Left ventricle myocardium inferior (tissue), 1 donor: ENCODE results near the gene SLITRK1. TPM values are rescaled to one million over a fixed set of nuclear protein-coding genes. Genes with fewer than 3 reads are reported as not detected.

Experiments
- DNase-seq: peaks from one replicate; pipeline ENCODE4 v3.0.0-alpha.2; 2020
- H3K27ac ChIP-seq: fragments of 200-600 bp; replicated peaks from 2 replicates; pipeline ENCODE4 v1.8.0; 2021
- H3K27me3 ChIP-seq: fragments of 200-600 bp; 2 replicates; pipeline ENCODE4 v1.8.0; 2021; ENCODE audit warnings: low read depth
- H3K36me3 ChIP-seq: fragments of 200-600 bp; 2 replicates; pipeline ENCODE4 v1.8.0; 2021
- H3K4me1 ChIP-seq: fragments of 200-600 bp; 2 replicates; pipeline ENCODE4 v1.8.0; 2021
- H3K4me3 ChIP-seq: fragments of 200-600 bp; 2 replicates; pipeline ENCODE4 v1.8.0; 2021; ENCODE audit warnings: mild to moderate bottlenecking, moderate library complexity
- H3K9me3 ChIP-seq: fragments of 200-600 bp; replicated peaks from 2 replicates; pipeline ENCODE4 v1.8.0; 2021
- intact Hi-C: fragments of 100-400 bp; cut with micrococcal nuclease; formaldehyde crosslinking; loops from one replicate; pipeline ENCODE4 v1.11.0; 2022
- total RNA-seq: library from RNA; stranded (reverse); fragmentation: NEBNext Ultra II Directional; extraction: Animal tissue kit (Norgen Biotek cat#: 25700); gene quantifications from one replicate; pipeline ENCODE4 v1.2.1, GENCODE V29; 2021
- TF ChIP-seq, protein P1 (sequence below): fragments of 200-600 bp; IDR thresholded peaks from 2 replicates; pipeline ENCODE4 v1.8.0; 2021; ENCODE audit warnings: antibody characterized with exemption, mild to moderate bottlenecking, borderline replicate concordance
- donor health status: DM: no; HTN: yes; CAD: no; lungs with severe emphysema.

SLITRK1 gene
- total RNA-seq, 1 donor from 2014 or later: not detected

DNA sequence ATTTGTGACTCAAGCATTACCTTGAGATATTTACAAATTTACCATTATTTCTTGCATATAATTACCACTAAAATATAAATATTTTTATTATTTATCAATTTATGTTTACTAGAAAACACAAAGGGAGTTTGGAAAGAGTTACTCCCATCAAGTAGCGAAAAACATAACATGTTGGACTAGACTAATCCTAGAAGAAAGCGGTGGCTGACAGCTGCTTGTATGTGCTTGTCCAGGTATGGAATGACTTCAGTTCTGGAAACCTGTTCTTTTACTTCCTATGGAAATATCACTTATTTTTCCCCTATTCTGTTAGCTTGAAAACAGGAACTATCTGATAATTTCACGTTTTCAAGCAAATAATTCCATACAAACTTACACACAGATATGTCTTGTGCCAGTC, 28.5 kb downstream of the SLITRK1 start:
- no peak overlapping the region for H3K4me3 ChIP-seq
- TF ChIP-seq, protein P1, sequence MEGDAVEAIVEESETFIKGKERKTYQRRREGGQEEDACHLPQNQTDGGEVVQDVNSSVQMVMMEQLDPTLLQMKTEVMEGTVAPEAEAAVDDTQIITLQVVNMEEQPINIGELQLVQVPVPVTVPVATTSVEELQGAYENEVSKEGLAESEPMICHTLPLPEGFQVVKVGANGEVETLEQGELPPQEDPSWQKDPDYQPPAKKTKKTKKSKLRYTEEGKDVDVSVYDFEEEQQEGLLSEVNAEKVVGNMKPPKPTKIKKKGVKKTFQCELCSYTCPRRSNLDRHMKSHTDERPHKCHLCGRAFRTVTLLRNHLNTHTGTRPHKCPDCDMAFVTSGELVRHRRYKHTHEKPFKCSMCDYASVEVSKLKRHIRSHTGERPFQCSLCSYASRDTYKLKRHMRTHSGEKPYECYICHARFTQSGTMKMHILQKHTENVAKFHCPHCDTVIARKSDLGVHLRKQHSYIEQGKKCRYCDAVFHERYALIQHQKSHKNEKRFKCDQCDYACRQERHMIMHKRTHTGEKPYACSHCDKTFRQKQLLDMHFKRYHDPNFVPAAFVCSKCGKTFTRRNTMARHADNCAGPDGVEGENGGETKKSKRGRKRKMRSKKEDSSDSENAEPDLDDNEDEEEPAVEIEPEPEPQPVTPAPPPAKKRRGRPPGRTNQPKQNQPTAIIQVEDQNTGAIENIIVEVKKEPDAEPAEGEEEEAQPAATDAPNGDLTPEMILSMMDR: no peak

DNA sequence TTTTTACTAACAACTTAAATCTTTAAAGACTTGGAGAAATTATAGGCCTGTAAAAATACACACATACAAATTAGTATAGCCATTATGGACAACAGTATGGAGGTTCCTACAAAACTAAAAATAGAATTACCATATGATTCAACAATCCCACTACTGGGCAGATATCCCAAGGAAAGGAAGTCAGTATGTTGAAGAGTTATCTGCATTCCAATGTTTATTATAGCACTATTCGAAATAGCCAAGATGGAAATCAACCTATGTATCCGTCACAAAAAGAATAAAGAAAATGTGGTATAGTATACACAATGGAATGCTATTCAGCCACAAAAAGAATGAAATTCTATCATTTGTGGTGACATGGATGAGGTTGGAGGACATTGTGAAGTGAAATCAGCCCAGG, 37.2 kb downstream of the SLITRK1 start:
- Histone ChIP-seq H3K27ac (no peak overlapping the region), H3K36me3 (no peaks in the 10 kb centered on the region), H3K27me3 (no peaks in the 10 kb centered on the region), H3K4me1 (no peaks in the 10 kb centered on the region), H3K4me3 (no peak overlapping the region), H3K9me3 (peaks cover 9% of the 10 kb centered on the region)
- TF ChIP-seq, protein P1: no peak
- DNase-seq: no peak
- intact Hi-C loops: no loop called here

More for the DNA sequence above, 28.5 kb downstream of the SLITRK1 start:
- intact Hi-C loops: no loop called here
- Histone ChIP-seq H3K27ac (no peak overlapping the region), H3K36me3 (no peaks in the 10 kb centered on the region), H3K4me1 (no peaks in the 10 kb centered on the region), H3K9me3 (no peaks in the 10 kb centered on the region), H3K27me3 (no peaks in the 10 kb centered on the region)
- DNase-seq: no peak

DNA sequence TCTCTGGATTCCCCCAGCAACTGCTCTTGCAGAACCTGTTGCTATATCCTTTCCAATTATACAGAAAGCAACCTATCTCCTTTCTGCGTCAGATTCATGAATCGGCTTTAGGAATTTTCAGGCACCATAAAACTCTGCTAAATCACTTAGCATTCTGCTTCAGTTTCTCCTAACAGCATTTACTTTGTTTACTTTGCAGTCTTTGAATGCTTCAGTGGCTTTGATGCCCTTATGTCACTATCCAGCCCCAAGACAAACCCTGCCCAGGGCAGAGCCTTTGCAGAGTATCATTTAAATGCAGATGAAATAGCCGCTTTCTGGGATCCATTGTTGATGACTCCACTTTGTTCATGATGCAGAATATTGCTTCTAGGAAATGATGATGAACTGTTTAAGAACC, 43.1 kb downstream of the SLITRK1 start:
- DNase-seq: no peak
- Histone ChIP-seq H3K27me3 (no peaks in the 10 kb centered on the region), H3K9me3 (peaks cover 20% of the 10 kb centered on the region), H3K36me3 (no peaks in the 10 kb centered on the region), H3K27ac (no peak overlapping the region), H3K4me3 (no peak overlapping the region), H3K4me1 (no peaks in the 10 kb centered on the region)
- intact Hi-C loops: no loop called here
- TF ChIP-seq, protein P1: no peak

DNA sequence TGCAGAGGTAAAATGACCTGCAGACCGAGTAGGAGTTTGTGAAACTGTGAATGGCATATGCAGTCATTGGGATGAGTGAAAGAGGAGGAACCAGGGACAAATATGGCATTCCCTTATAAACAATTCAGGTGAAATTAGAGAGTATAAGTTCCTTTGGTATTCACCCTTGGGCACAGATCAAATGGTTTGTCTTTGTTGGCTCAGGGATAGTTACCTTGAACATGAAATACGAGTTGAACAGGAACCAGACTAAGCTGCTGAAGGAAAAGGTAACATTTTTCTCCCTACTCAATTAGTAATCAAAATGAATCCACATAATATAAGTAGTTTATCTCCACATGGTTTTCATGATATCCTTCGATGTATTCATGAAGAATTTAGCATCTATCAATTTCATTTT, 50.5 kb downstream of the SLITRK1 start:
- peaks cover 13% of the 10 kb centered on the region for H3K9me3 ChIP-seq
- H3K4me1 ChIP-seq: no peaks in the 10 kb centered on the region
- H3K4me3 ChIP-seq: no peak overlapping the region
- H3K27ac ChIP-seq: no peak overlapping the region
- intact Hi-C loops: no loop called here
- TF ChIP-seq, protein P1: no peak
- no peaks in the 10 kb centered on the region for H3K36me3 ChIP-seq
- no peaks in the 10 kb centered on the region for H3K27me3 ChIP-seq
- no peak for DNase-seq

DNA sequence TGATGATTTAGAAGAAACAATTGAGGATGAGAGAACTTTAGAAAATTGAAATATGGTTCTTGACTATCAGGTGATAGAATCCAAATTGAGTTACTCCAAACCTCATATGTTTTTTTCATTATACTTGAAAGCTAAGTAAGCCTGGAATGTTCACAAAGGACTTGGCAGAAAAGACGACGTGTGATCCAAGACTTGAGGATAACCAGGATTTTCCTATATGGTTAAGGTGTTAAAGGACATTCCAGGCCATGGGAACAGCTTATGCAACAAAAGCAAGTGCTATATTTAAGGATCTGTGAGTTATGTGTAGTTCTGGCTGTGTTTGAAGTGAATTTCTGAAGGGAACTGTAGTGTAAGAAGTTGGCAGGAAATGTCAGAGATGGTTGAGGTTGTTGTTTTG, 52.5 kb downstream of the SLITRK1 start:
- Histone ChIP-seq H3K27ac (no peak overlapping the region), H3K9me3 (no peaks in the 10 kb centered on the region), H3K36me3 (no peaks in the 10 kb centered on the region), H3K4me1 (no peaks in the 10 kb centered on the region), H3K27me3 (no peaks in the 10 kb centered on the region), H3K4me3 (no peak overlapping the region)
- no peak for DNase-seq
- TF ChIP-seq, protein P1: no peak
- intact Hi-C loops: no loop called here

DNA sequence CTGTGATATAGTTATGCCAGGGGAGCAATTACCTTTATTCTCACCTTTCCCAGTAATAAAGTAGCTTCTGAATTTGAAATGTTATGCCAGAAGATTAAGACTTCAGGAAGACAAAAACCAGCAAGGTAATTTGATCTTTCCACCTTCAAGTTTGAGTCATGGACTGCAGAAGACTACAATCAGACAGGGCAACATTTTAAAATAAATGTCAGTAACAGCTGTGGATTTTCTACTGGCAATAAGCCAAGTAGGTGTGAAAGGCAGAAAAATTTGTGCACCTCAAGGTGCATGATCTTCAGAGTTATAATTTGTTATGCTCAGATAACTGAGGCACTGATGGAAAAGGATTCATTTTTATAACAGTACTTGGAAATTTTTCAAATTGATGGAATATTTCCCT, 54.9 kb downstream of the SLITRK1 start:
- intact Hi-C loops: no loop called here
- Histone ChIP-seq H3K9me3 (no peaks in the 10 kb centered on the region), H3K27me3 (no peaks in the 10 kb centered on the region), H3K27ac (no peak overlapping the region), H3K4me3 (no peak overlapping the region), H3K4me1 (no peaks in the 10 kb centered on the region), H3K36me3 (no peaks in the 10 kb centered on the region)
- TF ChIP-seq, protein P1: no peak
- DNase-seq: no peak
